ENCODE data around the gene ARL2BP.

- no peak for TF ChIP-seq CTCF (IDR thresholded peaks at IDR 0.05)
- TF ChIP-seq POLR2A (IDR thresholded peaks at IDR 0.05), result no peak
- TF ChIP-seq EP300 (IDR thresholded peaks at IDR 0.05; ENCODE audit: low read depth), result no peak
Observed at GRCh38 chr16:57262841-57263540, 17.9 kb downstream of the ARL2BP start.
